ENCODE data around the gene SIPA1L3. TPM values are rescaled to one million over a fixed set of nuclear protein-coding genes. Genes with fewer than 3 reads are reported as not detected.

SIPA1L3 gene
- total RNA-seq, 2 donors from 2014 or later, result 42.8 to 48.2 TPM

DNA sequence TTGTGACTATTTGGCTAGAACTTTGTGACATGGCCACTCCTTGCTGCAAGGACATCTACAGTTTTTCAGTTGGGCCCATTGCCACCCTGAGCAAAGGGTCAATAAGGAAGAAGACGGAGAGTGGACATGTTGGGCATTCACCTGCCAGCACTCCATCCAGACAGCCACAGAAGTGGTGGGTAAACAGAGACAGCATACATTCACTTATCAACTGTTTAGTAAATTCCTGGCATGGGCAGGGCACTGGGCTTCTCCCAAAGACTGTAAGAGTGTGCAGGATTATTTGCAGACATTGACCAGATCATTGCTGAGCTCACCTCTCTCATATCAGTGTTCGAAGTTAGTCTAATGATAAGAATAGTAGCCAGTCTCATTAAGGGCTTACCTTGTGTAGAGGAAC is 29.2 kb downstream of the SIPA1L3 start:
- TF ChIP-seq, protein P1, sequence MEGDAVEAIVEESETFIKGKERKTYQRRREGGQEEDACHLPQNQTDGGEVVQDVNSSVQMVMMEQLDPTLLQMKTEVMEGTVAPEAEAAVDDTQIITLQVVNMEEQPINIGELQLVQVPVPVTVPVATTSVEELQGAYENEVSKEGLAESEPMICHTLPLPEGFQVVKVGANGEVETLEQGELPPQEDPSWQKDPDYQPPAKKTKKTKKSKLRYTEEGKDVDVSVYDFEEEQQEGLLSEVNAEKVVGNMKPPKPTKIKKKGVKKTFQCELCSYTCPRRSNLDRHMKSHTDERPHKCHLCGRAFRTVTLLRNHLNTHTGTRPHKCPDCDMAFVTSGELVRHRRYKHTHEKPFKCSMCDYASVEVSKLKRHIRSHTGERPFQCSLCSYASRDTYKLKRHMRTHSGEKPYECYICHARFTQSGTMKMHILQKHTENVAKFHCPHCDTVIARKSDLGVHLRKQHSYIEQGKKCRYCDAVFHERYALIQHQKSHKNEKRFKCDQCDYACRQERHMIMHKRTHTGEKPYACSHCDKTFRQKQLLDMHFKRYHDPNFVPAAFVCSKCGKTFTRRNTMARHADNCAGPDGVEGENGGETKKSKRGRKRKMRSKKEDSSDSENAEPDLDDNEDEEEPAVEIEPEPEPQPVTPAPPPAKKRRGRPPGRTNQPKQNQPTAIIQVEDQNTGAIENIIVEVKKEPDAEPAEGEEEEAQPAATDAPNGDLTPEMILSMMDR (conservative IDR thresholded peaks at IDR 0.05), result no peak
- no peak overlapping the region for H3K27ac ChIP-seq (ENCODE audit: low read depth, low read length)

DNA sequence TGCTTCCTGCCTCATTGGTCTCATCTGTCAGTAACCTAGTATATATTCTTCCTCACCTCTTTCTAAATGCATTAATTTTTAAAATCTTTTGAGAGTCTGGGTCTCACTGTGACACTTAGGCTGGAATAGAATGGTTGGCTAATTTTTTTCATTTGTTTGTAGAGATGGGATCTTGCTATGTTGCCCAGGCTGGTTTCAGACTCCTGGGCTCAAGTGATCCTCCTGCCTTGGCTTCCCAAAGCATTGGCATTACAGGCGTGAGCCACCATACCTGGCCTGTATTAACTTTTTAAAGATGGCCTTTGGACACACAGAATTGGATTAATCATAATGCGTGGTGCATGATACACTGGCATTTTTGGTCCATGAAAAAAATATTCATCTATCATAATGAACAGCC is 29.9 kb downstream of the SIPA1L3 start:
- peaks cover 36% of the 10 kb centered on the region for H3K4me1 Mint-ChIP-seq
- no peaks in the 10 kb centered on the region for H3K27me3 Mint-ChIP-seq (ENCODE audit: insufficient read depth)
- H3K9me3 Mint-ChIP-seq, result peaks cover 20% of the 10 kb centered on the region
- Histone ChIP-seq H3K36me3 (ENCODE audit: control insufficient read depth, insufficient read depth, low read length) (no peaks in the 10 kb centered on the region), H3K4me3 (ENCODE audit: low read length) (no peak overlapping the region), H3K9me3 (ENCODE audit: control insufficient read depth, low read length) (peaks cover 27% of the 10 kb centered on the region), H3K4me1 (ENCODE audit: control insufficient read depth, insufficient read depth, low read length) (peaks cover 13% of the 10 kb centered on the region), H3K27ac (ENCODE audit: low read depth, low read length) (no peak overlapping the region), H3K27me3 (ENCODE audit: control insufficient read depth, insufficient read depth, low read length, poor library complexity, severe bottlenecking) (no peaks in the 10 kb centered on the region), H3K9ac (ENCODE audit: extremely low read depth, low read length, poor library complexity, severe bottlenecking) (no peak overlapping the region)
- H3K4me3 Mint-ChIP-seq, result no peak overlapping the region
- DNase-seq, result no peak
- no peak overlapping the region for H3K27ac Mint-ChIP-seq
- WGBS, 2 experiments (ENCODE audit: insufficient coverage in 1 of 2, insufficient read length in 1 of 2), result 99 to 100% methylated on average over 2 of the region's 2 CpGs
- TF ChIP-seq, protein P1 (conservative IDR thresholded peaks at IDR 0.05), result no peak
- peaks cover 38% of the 10 kb centered on the region for H3K36me3 Mint-ChIP-seq (ENCODE audit: low read depth)

More for the DNA sequence above, 29.2 kb downstream of the SIPA1L3 start:
- H3K36me3 Mint-ChIP-seq (ENCODE audit: low read depth), result peaks cover 38% of the 10 kb centered on the region
- peaks cover 27% of the 10 kb centered on the region for H3K9me3 ChIP-seq (ENCODE audit: control insufficient read depth, low read length)
- H3K36me3 ChIP-seq (ENCODE audit: control insufficient read depth, insufficient read depth, low read length), result no peaks in the 10 kb centered on the region
- H3K4me3 Mint-ChIP-seq, result no peak overlapping the region
- DNase-seq, result no peak
- H3K9ac ChIP-seq (ENCODE audit: extremely low read depth, low read length, poor library complexity, severe bottlenecking), result no peak overlapping the region
- peaks cover 31% of the 10 kb centered on the region for H3K4me1 Mint-ChIP-seq
- peaks cover 10% of the 10 kb centered on the region for H3K4me1 ChIP-seq (ENCODE audit: control insufficient read depth, insufficient read depth, low read length)
- 94 to 100% methylated on average over 1 to 2 of the region's 2 CpGs for WGBS, 2 experiments (ENCODE audit: insufficient coverage in 1 of 2, insufficient read length in 1 of 2)
- H3K27me3 Mint-ChIP-seq (ENCODE audit: insufficient read depth), result no peaks in the 10 kb centered on the region
- H3K4me3 ChIP-seq (ENCODE audit: low read length), result no peak overlapping the region
- peaks cover 20% of the 10 kb centered on the region for H3K9me3 Mint-ChIP-seq
- H3K27ac Mint-ChIP-seq, result no peak overlapping the region
- H3K27me3 ChIP-seq (ENCODE audit: control insufficient read depth, insufficient read depth, low read length, poor library complexity, severe bottlenecking), result no peaks in the 10 kb centered on the region

DNA sequence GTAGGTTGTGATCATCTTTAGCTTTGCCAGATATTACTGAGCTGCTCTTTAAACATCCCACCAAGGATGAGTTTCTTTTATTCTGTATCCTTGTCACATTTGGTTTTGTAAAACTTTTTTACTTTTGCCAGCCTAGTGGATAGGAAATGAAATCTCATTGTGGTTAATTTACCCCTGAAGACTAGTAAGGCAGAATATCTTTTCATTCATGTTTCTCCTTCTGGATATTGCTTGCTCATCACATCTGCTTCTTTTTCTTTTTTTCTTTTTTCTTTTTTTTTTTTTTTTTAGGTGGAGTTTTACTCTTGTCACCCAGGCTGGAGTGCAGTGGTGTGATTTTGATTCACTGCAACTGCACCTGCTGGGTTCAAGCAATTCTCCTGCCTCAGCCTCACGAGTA is 31.3 kb downstream of the SIPA1L3 start:
- H3K9me3 Mint-ChIP-seq, result peaks cover 20% of the 10 kb centered on the region
- peaks cover 26% of the 10 kb centered on the region for H3K4me1 Mint-ChIP-seq
- peaks cover 27% of the 10 kb centered on the region for H3K9me3 ChIP-seq (ENCODE audit: control insufficient read depth, low read length)
- no peak overlapping the region for H3K27ac ChIP-seq (ENCODE audit: low read depth, low read length)
- H3K4me1 ChIP-seq (ENCODE audit: control insufficient read depth, insufficient read depth, low read length), result peaks cover 6% of the 10 kb centered on the region
- H3K4me3 ChIP-seq (ENCODE audit: low read length), result no peak overlapping the region
- no peaks in the 10 kb centered on the region for H3K27me3 ChIP-seq (ENCODE audit: control insufficient read depth, insufficient read depth, low read length, poor library complexity, severe bottlenecking)
- no peak overlapping the region for H3K27ac Mint-ChIP-seq
- no peak overlapping the region for H3K4me3 Mint-ChIP-seq
- no peak overlapping the region for H3K9ac ChIP-seq (ENCODE audit: extremely low read depth, low read length, poor library complexity, severe bottlenecking)
- H3K36me3 ChIP-seq (ENCODE audit: control insufficient read depth, insufficient read depth, low read length), result no peaks in the 10 kb centered on the region
- H3K27me3 Mint-ChIP-seq (ENCODE audit: insufficient read depth), result no peaks in the 10 kb centered on the region
- peaks cover 38% of the 10 kb centered on the region for H3K36me3 Mint-ChIP-seq (ENCODE audit: low read depth)
- WGBS, 2 experiments (ENCODE audit: insufficient coverage in 1 of 2, insufficient read length in 1 of 2), result 90 to 100% methylated on average over 1 of the region's 1 CpG
- DNase-seq, result no peak
- TF ChIP-seq, protein P1 (conservative IDR thresholded peaks at IDR 0.05), result no peak
